Central memory CD8-positive, alpha-beta T cell (primary cell): ENCODE data around the gene GBX1.

Experiments used
- ATAC-seq: fragments of 150-1000 bp; cut with Tn5 transposase; replicated peaks from 2 replicates; pipeline ENCODE4 v1.10.0; 2022; ENCODE audit warnings: mild to moderate bottlenecking, moderate FRiP score, moderate number of reproducible peaks; ENCODE audit not compliant: poor library complexity, severe bottlenecking; ENCODE audit errors: extremely low read depth
- DNase-seq, 2 donors: peaks; one replicate each; pipeline ENCODE4 v3.0.0; 2021; ENCODE audit warnings: low spot score in 2 of 2
- H3K27ac Mint-ChIP-seq: one replicate; pipeline ENCODE4 v1.8.0; 2022; ENCODE audit warnings: low read depth, mild to moderate bottlenecking, moderate library complexity, mixed read lengths
- H3K27me3 Mint-ChIP-seq: one replicate; pipeline ENCODE4 v1.8.0; 2022; ENCODE audit warnings: mixed read lengths
- H3K36me3 Mint-ChIP-seq: one replicate; pipeline ENCODE4 v1.8.0; 2022; ENCODE audit warnings: mild to moderate bottlenecking, moderate library complexity, mixed read lengths; ENCODE audit not compliant: insufficient read depth
- H3K4me1 Mint-ChIP-seq: one replicate; pipeline ENCODE4 v1.8.0; 2022; ENCODE audit warnings: mixed read lengths
- H3K4me3 Mint-ChIP-seq: one replicate; pipeline ENCODE4 v1.8.0; 2022; ENCODE audit warnings: mild to moderate bottlenecking, moderate library complexity, mixed read lengths
- H3K9me3 Mint-ChIP-seq: one replicate; pipeline ENCODE4 v1.8.0; 2022; ENCODE audit warnings: mixed read lengths

The GBX1 gene

DNA sequence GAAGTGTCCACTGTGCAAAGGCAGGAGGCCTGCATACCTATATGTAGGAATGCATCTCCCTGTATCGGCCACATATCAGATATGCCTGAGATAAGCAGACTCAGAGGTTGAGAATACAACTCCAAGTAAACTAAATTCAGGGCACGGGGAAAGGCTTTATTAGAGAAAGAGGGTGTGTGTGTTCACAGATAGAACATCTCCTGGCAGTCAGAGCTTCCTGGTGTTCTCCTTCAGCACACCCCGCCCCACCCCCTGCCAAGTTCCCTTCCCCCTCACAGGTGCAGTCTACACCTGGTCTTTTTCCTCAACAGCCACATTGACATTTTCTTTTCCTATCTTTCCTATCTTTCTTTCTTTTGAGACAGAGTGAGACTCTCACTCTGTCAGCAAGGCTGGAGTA, 17.1 kb downstream of the GBX1 start:
- H3K36me3 Mint-ChIP-seq = no peaks in the 10 kb centered on the region
- H3K27ac Mint-ChIP-seq = no peak overlapping the region
- DNase-seq (no peak), ATAC-seq (no peak)
- H3K9me3 Mint-ChIP-seq = no peaks in the 10 kb centered on the region
- H3K4me3 Mint-ChIP-seq = no peak overlapping the region
- no peaks in the 10 kb centered on the region for H3K4me1 Mint-ChIP-seq
- peaks cover 10% of the 10 kb centered on the region for H3K27me3 Mint-ChIP-seq

DNA sequence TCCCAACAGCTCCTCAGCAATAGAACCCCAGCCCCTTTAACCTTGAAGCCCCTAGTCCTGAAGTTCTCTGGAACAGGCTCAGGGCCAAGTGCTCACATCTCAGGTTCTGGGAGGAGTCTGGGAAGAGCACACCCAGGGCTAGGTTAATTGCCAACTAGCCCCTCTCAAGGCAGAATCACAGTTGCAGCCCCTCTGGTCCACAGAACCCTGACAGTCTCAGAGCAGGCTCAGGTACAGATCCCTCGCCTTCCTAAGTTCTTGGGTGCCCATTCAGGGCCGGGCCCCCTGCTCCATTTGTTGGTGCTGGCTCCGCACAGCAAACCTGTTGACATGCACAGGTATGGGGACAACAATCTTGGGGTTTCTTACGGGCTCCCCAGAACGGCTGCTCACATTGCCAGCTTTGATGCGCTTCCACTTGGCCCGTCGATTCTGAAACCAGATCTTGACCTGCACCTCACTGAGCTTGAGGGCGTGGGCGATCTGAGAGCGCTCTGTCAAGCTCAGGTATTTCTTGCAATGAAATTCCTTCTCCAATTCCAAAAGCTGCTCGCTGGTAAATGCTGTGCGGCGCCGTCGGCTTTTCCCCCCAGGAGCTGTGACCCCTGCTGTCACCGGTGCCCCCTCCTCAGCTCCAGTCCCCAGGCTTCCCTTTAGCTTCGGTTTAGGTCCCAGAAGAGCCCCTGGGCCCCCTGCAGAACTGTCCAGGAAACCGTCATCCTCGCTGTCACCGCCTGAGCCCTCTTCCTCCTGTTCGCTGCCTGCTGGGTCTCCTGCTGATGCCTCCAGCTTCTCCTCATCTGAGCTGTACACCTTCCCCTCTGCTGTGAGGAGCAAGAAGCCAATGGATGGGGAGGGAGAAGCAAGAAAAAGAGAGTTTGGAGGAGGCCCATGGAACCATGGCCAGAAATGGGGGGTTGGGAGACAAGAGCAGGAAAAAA, 18.9 kb downstream of the GBX1 start:
- no peak for DNase-seq
- no peak overlapping the region for H3K4me3 Mint-ChIP-seq
- H3K27me3 Mint-ChIP-seq = no peaks in the 10 kb centered on the region
- no peak for ATAC-seq
- no peaks in the 10 kb centered on the region for H3K9me3 Mint-ChIP-seq
- H3K36me3 Mint-ChIP-seq = peaks cover 4% of the 10 kb centered on the region
- H3K27ac Mint-ChIP-seq = no peak overlapping the region
- H3K4me1 Mint-ChIP-seq = no peaks in the 10 kb centered on the region

DNA sequence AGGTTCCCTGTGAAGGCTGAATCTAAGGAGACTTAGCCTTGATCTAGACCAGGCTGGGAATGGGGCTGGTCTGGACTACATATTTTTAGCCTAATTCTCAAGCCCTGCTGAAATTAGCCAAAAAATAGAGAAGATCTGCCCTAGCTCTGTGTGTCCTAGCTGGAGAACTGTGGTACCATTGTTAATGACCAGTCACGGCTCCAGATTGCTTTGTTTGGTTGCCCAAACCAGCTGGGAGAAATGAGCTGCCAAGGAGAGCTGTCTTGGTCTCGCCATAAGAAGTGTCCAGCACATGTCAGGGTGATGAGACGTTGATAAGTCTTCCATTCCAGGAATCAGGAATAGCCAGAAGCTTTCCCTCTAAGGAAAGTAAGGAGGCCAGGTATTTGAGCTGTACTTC, 20.7 kb downstream of the GBX1 start:
- Mint-ChIP-seq H3K4me1 (no peaks in the 10 kb centered on the region), H3K27ac (no peak overlapping the region), H3K9me3 (no peaks in the 10 kb centered on the region), H3K36me3 (peaks cover 5% of the 10 kb centered on the region), H3K27me3 (no peaks in the 10 kb centered on the region), H3K4me3 (no peak overlapping the region)
- no peak for DNase-seq
- no peak for ATAC-seq

DNA sequence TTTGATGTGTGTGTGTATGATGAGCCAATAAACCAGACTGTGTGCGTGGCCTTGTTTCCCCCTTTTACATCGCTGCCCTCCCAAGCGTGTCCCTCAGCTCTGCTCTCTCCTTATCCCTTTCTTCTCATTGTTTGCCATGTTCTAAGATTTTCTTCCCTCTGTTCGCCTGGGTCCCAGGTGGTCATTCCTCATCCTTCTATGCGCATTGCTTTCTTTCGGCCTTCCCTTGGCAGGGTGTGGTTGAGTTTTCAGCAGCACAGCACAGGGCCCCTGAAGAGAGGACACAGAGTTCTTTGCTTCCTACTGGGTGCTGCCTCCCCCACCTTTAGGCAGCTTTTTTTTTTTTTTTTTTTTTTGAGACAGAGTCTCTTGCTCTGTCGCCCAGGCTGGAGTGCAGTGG, 23.1 kb downstream of the GBX1 start:
- ATAC-seq = no peak
- Mint-ChIP-seq H3K9me3 (no peaks in the 10 kb centered on the region), H3K36me3 (peaks cover 5% of the 10 kb centered on the region), H3K27ac (no peak overlapping the region), H3K4me1 (no peaks in the 10 kb centered on the region), H3K27me3 (no peaks in the 10 kb centered on the region), H3K4me3 (no peak overlapping the region)
- DNase-seq = no peak

DNA sequence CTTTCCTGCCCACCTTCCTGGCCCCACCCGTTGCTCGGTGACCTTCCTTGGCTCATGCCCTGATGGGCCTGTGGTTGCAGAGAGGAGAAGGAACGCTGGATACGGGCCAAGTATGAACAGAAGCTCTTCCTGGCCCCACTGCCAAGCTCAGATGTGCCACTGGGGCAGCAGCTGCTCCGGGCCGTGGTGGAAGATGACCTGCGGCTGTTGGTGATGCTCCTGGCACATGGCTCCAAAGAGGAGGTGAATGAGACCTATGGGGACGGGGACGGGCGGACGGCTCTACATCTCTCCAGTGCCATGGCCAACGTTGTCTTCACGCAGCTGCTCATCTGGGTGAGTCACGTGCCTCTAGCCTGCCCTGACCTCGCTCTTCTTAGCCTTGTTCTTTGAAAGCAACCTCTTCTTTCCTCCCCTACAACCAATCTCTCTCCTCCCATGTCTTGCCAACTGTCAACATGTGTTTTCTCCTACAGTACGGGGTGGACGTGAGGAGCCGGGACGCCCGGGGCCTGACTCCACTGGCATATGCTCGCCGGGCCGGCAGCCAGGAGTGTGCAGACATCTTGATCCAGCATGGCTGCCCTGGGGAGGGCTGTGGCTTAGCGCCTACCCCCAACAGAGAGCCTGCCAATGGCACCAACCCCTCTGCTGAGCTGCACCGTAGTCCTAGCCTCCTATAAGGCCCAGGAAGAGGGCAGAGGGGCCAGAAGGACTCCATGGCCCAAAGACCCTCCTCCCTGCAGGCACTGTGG, 24.1 kb downstream of the GBX1 start:
- no peak for DNase-seq
- no peak overlapping the region for H3K4me3 Mint-ChIP-seq
- H3K27me3 Mint-ChIP-seq = no peaks in the 10 kb centered on the region
- no peaks in the 10 kb centered on the region for H3K4me1 Mint-ChIP-seq
- H3K9me3 Mint-ChIP-seq = no peaks in the 10 kb centered on the region
- H3K27ac Mint-ChIP-seq = no peak overlapping the region
- ATAC-seq = no peak
- H3K36me3 Mint-ChIP-seq = peaks cover 5% of the 10 kb centered on the region

DNA sequence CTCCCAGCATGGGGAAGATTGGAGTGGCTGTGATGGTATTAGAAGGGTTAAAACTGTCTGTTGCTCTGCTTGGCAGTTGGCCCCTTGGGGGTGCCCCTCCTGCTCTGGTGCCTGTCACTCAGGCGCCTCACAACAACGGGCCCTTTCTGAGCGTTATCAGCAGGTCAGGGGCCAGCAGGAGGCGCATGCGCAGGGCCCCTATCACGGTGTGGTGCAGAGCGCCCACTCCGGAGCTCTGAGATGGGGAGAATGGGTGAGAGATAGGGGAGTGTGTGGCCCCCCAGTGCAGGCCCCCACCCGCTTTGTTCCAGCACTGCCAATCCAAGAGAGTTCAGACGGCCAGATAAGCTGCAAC, 24.8 kb downstream of the GBX1 start:
- H3K4me3 Mint-ChIP-seq = no peak overlapping the region
- ATAC-seq (no peak), DNase-seq (no peak)
- H3K9me3 Mint-ChIP-seq = no peaks in the 10 kb centered on the region
- peaks cover 5% of the 10 kb centered on the region for H3K36me3 Mint-ChIP-seq
- no peaks in the 10 kb centered on the region for H3K4me1 Mint-ChIP-seq
- H3K27me3 Mint-ChIP-seq = no peaks in the 10 kb centered on the region
- no peak overlapping the region for H3K27ac Mint-ChIP-seq

DNA sequence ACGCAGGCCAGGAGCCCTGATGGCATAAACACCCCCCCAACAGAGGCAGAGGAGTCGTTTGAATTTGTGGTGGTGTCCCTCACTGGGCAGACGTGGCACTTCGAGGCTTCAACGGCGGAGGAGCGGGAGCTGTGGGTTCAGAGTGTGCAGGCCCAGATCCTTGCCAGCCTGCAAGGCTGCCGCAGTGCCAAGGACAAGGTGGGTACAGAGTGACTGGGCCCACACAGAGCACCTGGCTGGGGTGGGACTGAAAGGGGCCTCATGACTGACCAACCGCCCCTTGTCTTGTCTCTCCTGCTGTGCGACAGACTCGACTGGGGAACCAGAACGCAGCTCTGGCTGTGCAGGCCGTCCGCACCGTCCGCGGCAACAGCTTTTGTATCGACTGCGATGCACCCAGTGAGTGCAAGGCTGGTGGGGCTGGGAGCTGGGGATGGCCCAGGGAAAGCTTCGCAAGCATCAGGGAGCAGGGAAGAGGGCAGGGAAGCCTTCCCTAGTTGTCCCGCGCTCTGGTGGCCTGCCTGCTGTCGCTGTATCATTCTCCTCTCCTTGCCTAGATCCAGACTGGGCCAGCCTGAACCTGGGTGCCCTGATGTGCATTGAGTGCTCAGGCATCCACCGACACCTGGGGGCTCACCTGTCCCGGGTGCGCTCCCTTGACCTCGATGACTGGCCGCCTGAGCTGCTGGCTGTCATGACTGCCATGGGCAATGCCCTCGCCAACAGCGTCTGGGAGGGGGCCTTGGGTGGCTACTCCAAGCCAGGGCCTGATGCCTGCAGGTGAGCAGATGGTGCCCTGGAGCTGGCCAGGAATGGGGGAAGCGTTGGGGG, 25.4 kb downstream of the GBX1 start:
- DNase-seq = no peak
- peaks cover 5% of the 10 kb centered on the region for H3K36me3 Mint-ChIP-seq
- no peaks in the 10 kb centered on the region for H3K27me3 Mint-ChIP-seq
- no peak overlapping the region for H3K27ac Mint-ChIP-seq
- H3K4me3 Mint-ChIP-seq = no peak overlapping the region
- H3K9me3 Mint-ChIP-seq = no peaks in the 10 kb centered on the region
- no peak for ATAC-seq
- no peaks in the 10 kb centered on the region for H3K4me1 Mint-ChIP-seq

DNA sequence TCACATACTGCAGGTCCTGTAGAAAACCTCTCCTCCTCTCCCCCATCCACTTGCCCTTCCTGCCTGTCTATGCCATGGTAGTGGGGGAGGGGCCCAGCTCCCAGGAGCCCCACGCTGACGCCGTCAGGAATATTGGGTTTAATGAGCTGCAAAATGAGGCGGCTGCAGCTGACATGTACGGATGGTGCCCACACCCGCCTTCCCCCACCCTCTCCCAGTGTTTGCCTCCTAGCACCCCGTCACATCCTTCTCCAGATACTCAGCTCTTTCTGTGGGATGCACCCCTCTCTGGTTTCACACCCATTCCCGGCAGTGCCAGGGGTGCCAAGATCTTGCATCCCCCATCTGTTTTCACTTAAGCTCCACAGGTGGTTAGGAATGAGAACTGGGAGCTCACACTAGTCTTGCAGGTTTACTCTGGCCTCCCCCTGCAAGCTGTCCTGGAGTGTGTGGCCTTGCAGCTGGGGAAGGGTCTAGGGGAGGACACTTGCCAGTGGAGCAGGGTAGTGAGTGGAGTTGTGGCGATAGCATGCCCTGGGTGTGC, 26.1 kb downstream of the GBX1 start:
- no peak for ATAC-seq
- DNase-seq = no peak
- Mint-ChIP-seq H3K36me3 (peaks cover 5% of the 10 kb centered on the region), H3K9me3 (no peaks in the 10 kb centered on the region), H3K27ac (no peak overlapping the region), H3K27me3 (no peaks in the 10 kb centered on the region), H3K4me1 (no peaks in the 10 kb centered on the region), H3K4me3 (no peak overlapping the region)

DNA sequence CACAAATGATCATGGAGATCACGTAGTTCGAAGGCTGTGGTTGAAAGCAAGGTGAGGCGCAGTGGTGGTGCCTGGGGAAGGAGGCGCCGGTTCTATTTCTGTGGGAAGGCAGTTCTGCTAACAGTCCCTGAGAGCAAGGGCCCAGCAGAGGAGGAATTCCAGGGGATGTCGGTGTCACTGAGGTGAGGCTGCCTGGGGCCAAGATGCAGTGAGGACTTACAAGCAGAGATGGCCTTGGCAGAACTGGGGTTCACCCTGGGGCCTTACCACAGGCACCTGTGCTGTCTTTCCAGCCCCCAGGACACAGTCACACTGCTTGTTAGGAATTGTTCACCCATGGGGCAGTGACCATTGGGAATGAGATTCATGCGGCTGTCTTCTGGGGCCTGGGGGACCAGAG, 26.7 kb downstream of the GBX1 start:
- no peak for ATAC-seq
- Mint-ChIP-seq H3K9me3 (no peaks in the 10 kb centered on the region), H3K27ac (no peak overlapping the region), H3K27me3 (no peaks in the 10 kb centered on the region), H3K4me1 (no peaks in the 10 kb centered on the region), H3K36me3 (peaks cover 5% of the 10 kb centered on the region), H3K4me3 (no peak overlapping the region)
- DNase-seq = no peak

DNA sequence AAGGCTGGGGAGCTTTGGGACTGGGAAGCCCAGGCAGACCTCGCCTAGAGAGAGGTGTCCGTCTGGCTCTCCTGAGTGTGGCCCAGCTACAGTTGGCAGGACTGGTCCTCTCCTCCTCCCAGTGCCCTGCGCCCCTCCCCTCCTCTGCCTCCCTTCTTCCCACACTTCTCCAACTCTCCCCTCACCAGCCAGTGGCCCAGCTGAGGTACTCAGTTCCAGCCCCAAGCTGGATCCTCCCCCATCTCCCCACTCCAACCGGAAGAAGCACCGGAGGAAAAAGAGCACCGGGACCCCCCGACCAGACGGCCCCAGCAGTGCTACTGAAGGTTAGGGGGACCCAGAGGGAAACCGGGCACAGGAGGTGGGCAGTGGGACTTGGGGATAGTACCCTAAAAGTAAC, 27.7 kb downstream of the GBX1 start:
- Mint-ChIP-seq H3K4me3 (no peak overlapping the region), H3K27ac (peak overlapping the region; percentile 61), H3K9me3 (no peaks in the 10 kb centered on the region), H3K27me3 (no peaks in the 10 kb centered on the region), H3K36me3 (peaks cover 3% of the 10 kb centered on the region), H3K4me1 (no peaks in the 10 kb centered on the region)
- no peak for DNase-seq
- ATAC-seq = no peak

DNA sequence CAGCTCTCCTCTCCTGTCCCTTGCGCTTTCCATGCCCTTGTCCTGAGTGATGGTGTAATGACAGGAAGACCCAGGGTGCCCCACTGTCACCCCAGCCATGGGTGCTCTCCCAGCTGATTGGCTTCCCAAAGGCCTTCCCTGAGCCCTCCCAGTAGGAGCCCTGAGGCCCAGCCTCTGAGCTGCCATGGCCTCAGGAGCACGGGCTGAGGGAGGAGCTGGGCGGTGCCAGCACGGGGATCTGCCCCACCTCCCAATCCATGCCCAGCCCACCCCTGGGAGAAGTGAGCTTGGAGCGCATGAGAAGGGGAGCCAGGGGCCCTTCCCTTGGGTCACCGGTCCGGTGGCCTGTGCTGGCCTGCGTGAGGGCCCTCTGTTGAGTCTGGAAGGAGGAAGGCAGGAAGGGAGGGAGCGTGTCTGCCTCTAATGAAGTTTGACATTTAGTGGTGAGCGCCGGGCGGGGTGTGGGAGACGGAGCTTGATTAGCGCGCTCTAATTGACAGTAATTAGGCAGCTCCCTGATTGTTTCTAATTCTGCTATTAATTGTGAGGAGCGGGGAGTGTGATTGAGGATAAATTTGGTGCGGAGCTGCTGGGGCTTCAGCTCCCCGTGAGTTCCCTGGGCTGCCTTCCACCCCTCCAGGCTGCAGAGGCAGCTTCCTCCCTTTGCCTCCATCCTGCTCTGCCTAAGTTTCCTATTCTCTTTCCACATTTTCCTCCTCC, 28.3 kb downstream of the GBX1 start:
- ATAC-seq = no peak
- Mint-ChIP-seq H3K4me1 (no peaks in the 10 kb centered on the region), H3K36me3 (peaks cover 1% of the 10 kb centered on the region), H3K27me3 (no peaks in the 10 kb centered on the region), H3K27ac (peak overlapping the region; percentile 61), H3K9me3 (no peaks in the 10 kb centered on the region), H3K4me3 (no peak overlapping the region)
- no peak for DNase-seq
